Thoracic aorta (tissue), 2 donors: ENCODE measurements around the gene STX16. TPM values are rescaled to one million over a fixed set of nuclear protein-coding genes. Genes with fewer than 3 reads are reported as not detected.
A peak's percentile ranks its signal among the peaks of the same experiment; 100 is the strongest.

Experiments used
- ATAC-seq: fragments of 150-250 bp; one replicate; pipeline ENCODE4 v1.8.0; 2017; ENCODE audit warnings: low read depth; ENCODE audit not compliant: insufficient number of reproducible peaks, low FRiP score
- DNase-seq: peaks from one replicate; pipeline ENCODE4 v3.0.0-alpha.2; 2020; ENCODE audit warnings: low spot score
- H3K27ac ChIP-seq, 2 donors: fragments of 200-600 bp; sonication (generic); 1 replicate in 1 of 2; 2 replicates in 1 of 2; pipeline ENCODE4 v1.5.1; 2016; ENCODE audit warnings: mild to moderate bottlenecking in 2 of 2, moderate library complexity in 2 of 2
- H3K27me3 ChIP-seq: fragments of 200-600 bp; sonication (generic); replicated peaks from 2 replicates; pipeline ENCODE4 v1.6.0; 2016; ENCODE audit warnings: mild to moderate bottlenecking; ENCODE audit not compliant: insufficient read depth
- H3K36me3 ChIP-seq: fragments of 200-600 bp; sonication (generic); one replicate; pipeline ENCODE4 v1.5.1; 2016
- H3K4me1 ChIP-seq, 2 donors: fragments of 200-600 bp; sonication (generic); 1 replicate in 1 of 2; 2 replicates in 1 of 2; pipeline versions ENCODE4 v1.5.1 to v1.6.0; 2016; ENCODE audit warnings: low read depth in 2 of 2, mild to moderate bottlenecking in 1 of 2; ENCODE audit not compliant: control insufficient read depth in 1 of 2
- H3K4me3 ChIP-seq: fragments of 200-600 bp; sonication (generic); 2 replicates; pipeline ENCODE4 v1.5.1; 2016; ENCODE audit warnings: mild to moderate bottlenecking
- H3K9me3 ChIP-seq: fragments of 200-600 bp; sonication (generic); 2 replicates; pipeline ENCODE4 v1.5.1; 2016
- total RNA-seq, 2 donors: library from RNA; depleted of rRNA; stranded (reverse); fragments of >200 nt; gene quantifications; one replicate each; pipeline versions ENCODE4 v1.1.0 to v1.2.3, GENCODE V29; 2016
- TF ChIP-seq, protein P1 (sequence below): fragments of 200-600 bp; sonication (generic); IDR thresholded peaks from one replicate; pipeline ENCODE4 v1.5.1; 2019; ENCODE audit warnings: antibody characterized with exemption

STX16 gene
- total RNA-seq, 2 donors from 2014 or later, result 66.3 to 109 TPM

DNA sequence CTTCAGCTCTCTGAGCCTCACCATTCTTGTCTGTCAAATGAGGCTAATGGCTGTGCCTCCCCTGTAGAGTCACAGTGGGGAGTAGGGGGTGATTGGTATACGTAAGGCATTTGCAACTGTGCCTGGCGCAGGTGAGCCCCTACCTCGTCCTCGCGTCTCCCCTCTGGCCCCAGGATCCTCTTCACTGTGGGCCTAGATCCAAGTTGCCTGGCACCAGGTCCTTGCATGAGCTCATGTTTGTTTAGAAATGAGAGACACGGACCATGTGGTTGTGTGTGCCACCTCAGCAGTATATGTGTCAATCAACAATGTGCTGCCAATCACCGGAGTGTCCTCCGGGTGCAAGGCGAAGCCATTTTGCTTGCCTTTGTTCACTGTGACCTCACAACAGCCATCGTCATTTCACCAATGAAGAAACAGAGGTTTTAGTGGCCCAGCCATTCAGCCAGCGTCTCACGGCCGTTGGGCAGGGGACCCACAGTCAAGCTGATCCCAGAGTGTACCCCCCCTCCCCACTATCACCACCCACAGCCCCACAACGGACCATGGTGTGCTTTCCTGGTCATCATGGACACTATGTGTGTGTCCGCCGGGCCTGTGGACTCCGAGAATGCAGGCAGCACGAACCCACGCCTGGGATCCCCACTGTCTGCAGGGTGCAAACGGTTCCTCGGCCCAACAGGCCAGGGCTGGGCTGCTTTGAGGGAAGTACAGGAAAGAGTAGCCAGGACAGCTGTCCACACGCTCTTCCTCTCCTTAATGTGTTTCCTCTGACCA lies 35.9 kb upstream of the STX16 start:
- H3K4me1 ChIP-seq, result peaks cover 9 to 49% of the 10 kb centered on the region in 2 donors
- TF ChIP-seq, protein P1, sequence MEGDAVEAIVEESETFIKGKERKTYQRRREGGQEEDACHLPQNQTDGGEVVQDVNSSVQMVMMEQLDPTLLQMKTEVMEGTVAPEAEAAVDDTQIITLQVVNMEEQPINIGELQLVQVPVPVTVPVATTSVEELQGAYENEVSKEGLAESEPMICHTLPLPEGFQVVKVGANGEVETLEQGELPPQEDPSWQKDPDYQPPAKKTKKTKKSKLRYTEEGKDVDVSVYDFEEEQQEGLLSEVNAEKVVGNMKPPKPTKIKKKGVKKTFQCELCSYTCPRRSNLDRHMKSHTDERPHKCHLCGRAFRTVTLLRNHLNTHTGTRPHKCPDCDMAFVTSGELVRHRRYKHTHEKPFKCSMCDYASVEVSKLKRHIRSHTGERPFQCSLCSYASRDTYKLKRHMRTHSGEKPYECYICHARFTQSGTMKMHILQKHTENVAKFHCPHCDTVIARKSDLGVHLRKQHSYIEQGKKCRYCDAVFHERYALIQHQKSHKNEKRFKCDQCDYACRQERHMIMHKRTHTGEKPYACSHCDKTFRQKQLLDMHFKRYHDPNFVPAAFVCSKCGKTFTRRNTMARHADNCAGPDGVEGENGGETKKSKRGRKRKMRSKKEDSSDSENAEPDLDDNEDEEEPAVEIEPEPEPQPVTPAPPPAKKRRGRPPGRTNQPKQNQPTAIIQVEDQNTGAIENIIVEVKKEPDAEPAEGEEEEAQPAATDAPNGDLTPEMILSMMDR, result no peak
- no peak for ATAC-seq

DNA sequence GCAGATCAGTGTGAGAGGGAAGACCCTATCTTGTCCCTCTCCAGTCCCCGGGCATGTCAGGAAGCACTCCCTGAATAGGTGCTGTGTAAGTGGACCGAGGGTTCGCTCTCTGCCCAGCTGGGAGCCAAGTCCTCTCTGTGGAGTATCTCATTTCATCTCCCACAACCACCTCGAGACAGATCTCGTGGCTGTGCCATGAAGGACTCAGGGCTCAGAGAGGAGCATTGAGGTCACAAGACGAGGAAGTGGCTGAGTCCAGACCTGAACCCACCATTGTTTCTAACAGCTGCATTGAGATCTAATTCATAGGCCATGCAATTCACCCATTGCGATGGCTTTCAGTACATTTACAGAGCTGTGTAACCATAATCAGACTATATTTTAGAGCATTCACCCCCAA lies 34.7 kb upstream of the STX16 start:
- ATAC-seq (no peak), DNase-seq (no peak)
- no peaks in the 10 kb centered on the region for H3K27me3 ChIP-seq
- H3K4me1 ChIP-seq, result peaks cover 9 to 41% of the 10 kb centered on the region in 2 donors
- H3K4me3 ChIP-seq, result no peak overlapping the region
- no peak overlapping the region for H3K27ac ChIP-seq
- TF ChIP-seq, protein P1, result no peak
- no peaks in the 10 kb centered on the region for H3K9me3 ChIP-seq
- H3K36me3 ChIP-seq, result no peaks in the 10 kb centered on the region

More for the DNA sequence above, 35.9 kb upstream of the STX16 start:
- no peak overlapping the region for H3K4me3 ChIP-seq
- H3K9me3 ChIP-seq, result no peaks in the 10 kb centered on the region
- H3K27ac ChIP-seq, result no peak overlapping the region
- no peaks in the 10 kb centered on the region for H3K36me3 ChIP-seq
- no peaks in the 10 kb centered on the region for H3K27me3 ChIP-seq
- no peak for DNase-seq

GRCh38 chr20:58617158-58617557 lies 33.9 kb upstream of the STX16 start:
- no peak for DNase-seq
- TF ChIP-seq, protein P1, result no peak

DNA sequence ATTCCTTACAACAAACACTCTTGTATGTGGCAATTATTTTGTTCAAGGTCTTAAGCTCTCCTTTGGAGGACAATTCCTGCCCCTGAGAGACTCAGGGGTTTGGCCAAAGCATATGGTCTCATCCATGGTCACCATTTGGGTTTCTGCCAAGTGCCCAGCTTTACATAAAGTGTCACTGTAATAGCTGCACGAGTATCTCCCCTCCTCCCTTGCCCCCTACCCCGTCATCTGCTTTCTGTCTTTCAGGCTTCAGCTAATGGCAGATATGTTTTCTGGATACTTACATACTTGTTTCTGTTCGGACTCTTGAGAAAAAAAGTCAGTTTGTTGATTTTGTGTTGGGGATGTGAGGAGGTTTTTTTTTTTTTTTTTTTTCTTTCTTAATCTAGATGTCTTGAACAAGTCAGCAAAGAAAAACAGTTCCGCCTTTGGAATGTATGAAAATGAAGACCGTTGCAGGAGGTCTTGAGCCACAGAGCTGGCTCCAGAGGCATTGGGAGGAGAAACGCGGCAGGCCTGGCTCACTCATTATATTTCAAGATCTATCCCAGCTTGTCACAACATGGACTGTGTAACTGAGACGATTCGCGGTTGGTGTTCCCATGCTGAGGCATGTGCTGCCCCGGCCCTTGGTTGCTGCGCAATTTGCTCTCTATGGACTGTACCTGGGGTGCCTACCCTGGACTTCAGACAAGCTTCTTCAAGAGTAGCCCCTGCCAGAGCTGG lies 32.6 kb upstream of the STX16 start:
- H3K27ac ChIP-seq, result peak overlapping the region in 1 of 2 donors; percentile 11
- no peaks in the 10 kb centered on the region for H3K36me3 ChIP-seq
- peaks cover 0 to 24% of the 10 kb centered on the region in 2 donors for H3K4me1 ChIP-seq
- H3K27me3 ChIP-seq, result no peaks in the 10 kb centered on the region
- no peak overlapping the region for H3K4me3 ChIP-seq
- DNase-seq (no peak), ATAC-seq (no peak)
- no peaks in the 10 kb centered on the region for H3K9me3 ChIP-seq
- TF ChIP-seq, protein P1, result no peak

More at GRCh38 chr20:58617158-58617557, 33.9 kb upstream of the STX16 start:
- H3K9me3 ChIP-seq, result no peaks in the 10 kb centered on the region
- no peak overlapping the region for H3K4me3 ChIP-seq
- no peak for ATAC-seq
- H3K4me1 ChIP-seq, result peaks cover 6 to 34% of the 10 kb centered on the region in 2 donors
- H3K36me3 ChIP-seq, result no peaks in the 10 kb centered on the region
- no peak overlapping the region for H3K27ac ChIP-seq
- no peaks in the 10 kb centered on the region for H3K27me3 ChIP-seq
